Neural cell (in vitro differentiated cells): ENCODE measurements around the gene COL6A2. TPM values are rescaled to one million over a fixed set of nuclear protein-coding genes. Genes with fewer than 3 reads are reported as not detected.

Source experiments
- H2AFZ ChIP-seq: fragments of 200-600, 300-800 bp; sonication (generic), shearing (Covaris generic); 2 replicates; pipeline ENCODE4 v1.6.0; 2014; ENCODE audit warnings: low read depth, mild to moderate bottlenecking, antibody characterized with exemption, low read length, moderate library complexity
- H3F3A ChIP-seq: fragments of 200-600 bp; shearing (Covaris generic); 2 replicates; pipeline ENCODE4 v1.6.1; 2016; ENCODE audit warnings: mild to moderate bottlenecking, moderate library complexity, mixed read lengths, antibody characterized with exemption, low read length; ENCODE audit not compliant: insufficient read depth, poor library complexity, severe bottlenecking
- H3K27ac ChIP-seq: fragments of 200-600, 300-800 bp; sonication (generic), shearing (Covaris generic); 2 replicates; pipeline ENCODE4 v1.5.1; 2014; ENCODE audit warnings: mild to moderate bottlenecking, low read length, moderate library complexity
- H3K27me3 ChIP-seq: fragments of 300-800, 200-600 bp; sonication (generic), shearing (Covaris generic); 2 replicates; pipeline ENCODE4 v1.6.0; 2014; ENCODE audit warnings: mild to moderate bottlenecking, low read depth, low read length, moderate library complexity; ENCODE audit not compliant: insufficient read depth
- H3K36me3 ChIP-seq: fragments of 300-800, 200-600 bp; sonication (generic), shearing (Covaris generic); 2 replicates; pipeline ENCODE4 v1.5.1; 2014; ENCODE audit warnings: mild to moderate bottlenecking, antibody characterized with exemption, low read length, moderate library complexity; ENCODE audit not compliant: insufficient read depth
- H3K4me2 ChIP-seq: fragments of 300-800, 200-600 bp; sonication (generic), shearing (Covaris generic); 2 replicates; pipeline ENCODE4 v1.6.0; 2014; ENCODE audit warnings: mild to moderate bottlenecking, low read length
- H3K4me3 ChIP-seq: fragments of 300-800, 200-600 bp; sonication (generic), shearing (Covaris generic); 2 replicates; pipeline ENCODE4 v1.5.1; 2014; ENCODE audit warnings: mild to moderate bottlenecking, low read length, moderate library complexity
- H3K79me2 ChIP-seq: fragments of 200-600 bp; shearing (Covaris generic); replicated peaks from 2 replicates; pipeline ENCODE4 v1.6.0; 2014; ENCODE audit warnings: mild to moderate bottlenecking, low read length, moderate library complexity; ENCODE audit not compliant: insufficient read depth
- H3K9ac ChIP-seq: fragments of 300-800, 200-600 bp; sonication (generic), shearing (Covaris generic); 2 replicates; pipeline ENCODE4 v1.6.1; 2016; ENCODE audit warnings: mild to moderate bottlenecking, low read length, mixed read lengths
- H3K9me2 ChIP-seq: fragments of 200-600 bp; shearing (Covaris generic); 2 replicates; pipeline ENCODE4 v1.6.1; 2016; ENCODE audit warnings: mild to moderate bottlenecking, low read length, mixed read lengths; ENCODE audit not compliant: insufficient read depth
- H3K9me3 ChIP-seq: fragments of 200-600, 300-800 bp; sonication (generic), shearing (Covaris generic); 2 replicates; pipeline ENCODE4 v1.6.1; 2016; ENCODE audit warnings: mild to moderate bottlenecking, mixed run types, low read length, moderate library complexity, mixed read lengths
- H4K20me1 ChIP-seq: fragments of 200-600 bp; shearing (Covaris generic); 2 replicates; pipeline ENCODE4 v1.6.1; 2016; ENCODE audit warnings: mild to moderate bottlenecking, mixed run types; ENCODE audit not compliant: insufficient read depth
- EP300 ChIP-seq: fragments of 450-650 bp; conservative IDR thresholded peaks from 2 replicates; pipeline ENCODE4 v1.6.1; 2014; ENCODE audit warnings: antibody characterized with exemption, mild to moderate bottlenecking, moderate library complexity; ENCODE audit not compliant: poor library complexity, severe bottlenecking
- EZH2 ChIP-seq: fragments of 200-600, 300-800 bp; shearing (Covaris generic), sonication (generic); IDR thresholded peaks from 2 replicates; pipeline ENCODE4 v1.6.1; 2014; ENCODE audit warnings: antibody characterized with exemption, low read length, borderline replicate concordance, mild to moderate bottlenecking; ENCODE audit not compliant: insufficient read depth, poor library complexity, severe bottlenecking
- MXI1 ChIP-seq: fragments of 450-650 bp; conservative IDR thresholded peaks from 2 replicates; pipeline ENCODE4 v1.6.1; 2014; ENCODE audit warnings: antibody characterized with exemption, mild to moderate bottlenecking; ENCODE audit not compliant: poor library complexity, severe bottlenecking
- POLR2AphosphoS5 ChIP-seq: IDR thresholded peaks from 2 replicates; pipeline ENCODE4 v1.6.1; 2012
- RAD21 ChIP-seq: fragments of 450-650 bp; conservative IDR thresholded peaks from 2 replicates; pipeline ENCODE4 v1.6.1; 2014; ENCODE audit warnings: antibody characterized with exemption, mild to moderate bottlenecking, moderate library complexity
- REST ChIP-seq: IDR thresholded peaks from 2 replicates; pipeline ENCODE4 v1.6.1; 2012; ENCODE audit warnings: borderline replicate concordance
- SMC3 ChIP-seq: fragments of 450-650 bp; conservative IDR thresholded peaks from 2 replicates; pipeline ENCODE4 v1.6.1; 2014; ENCODE audit warnings: antibody characterized with exemption, mild to moderate bottlenecking, moderate library complexity; ENCODE audit not compliant: poor library complexity
- TAF1 ChIP-seq: IDR thresholded peaks from 2 replicates; pipeline ENCODE4 v1.6.1; 2012; ENCODE audit warnings: low read depth
- polyA plus RNA-seq: library from polyadenylated mRNA; depleted of rRNA; stranded (reverse); fragments of >200 nt; gene quantifications from 2 replicates; pipeline ENCODE4 v1.2.3, GENCODE V29; 2014
- TF ChIP-seq, protein P1 (sequence below): fragments of 450-650 bp; IDR thresholded peaks from 2 replicates; pipeline ENCODE4 v1.5.1; 2014; ENCODE audit warnings: antibody characterized with exemption, mild to moderate bottlenecking, moderate library complexity; ENCODE audit not compliant: poor library complexity, severe bottlenecking

The COL6A2 gene
- polyA plus RNA-seq, 1 donor from 2014 or later, result not detected

DNA sequence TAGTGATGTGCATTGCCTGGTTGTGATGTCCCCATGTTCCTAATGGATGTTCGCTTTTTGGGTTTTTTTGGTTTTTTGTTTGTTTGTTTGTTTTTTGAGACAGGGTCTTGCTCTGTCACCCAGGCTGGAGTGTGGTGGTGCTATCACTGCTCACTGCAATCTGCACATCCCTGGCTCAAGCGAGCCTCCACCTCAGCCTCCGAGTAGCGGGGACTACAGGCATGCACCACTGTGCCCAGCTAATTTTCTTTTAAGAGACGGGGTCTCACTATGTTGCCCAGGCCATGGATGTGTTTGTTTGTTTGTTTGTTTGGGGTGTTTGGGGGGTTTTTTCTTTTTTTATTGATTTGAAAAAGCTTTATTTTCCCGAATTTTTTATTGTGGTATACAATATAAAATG lies 2.1 kb downstream of the COL6A2 start:
- no peak overlapping the region for H3K27ac ChIP-seq
- H3K27me3 ChIP-seq, result peaks cover 37% of the 10 kb centered on the region
- H3K36me3 ChIP-seq, result no peaks in the 10 kb centered on the region
- H3K79me2 ChIP-seq, result no peaks in the 10 kb centered on the region
- peaks cover 8% of the 10 kb centered on the region for H3K9me3 ChIP-seq
- no peak overlapping the region for H3K4me2 ChIP-seq
- H3K4me3 ChIP-seq, result no peak overlapping the region
- H2AFZ ChIP-seq, result no peak overlapping the region
- no peak for TF ChIP-seq RAD21
- TF ChIP-seq POLR2AphosphoS5, result no peak
- no peak for TF ChIP-seq EZH2
- TF ChIP-seq SMC3, result no peak
- no peak for TF ChIP-seq REST
- TF ChIP-seq MXI1, result no peak
- no peak for TF ChIP-seq EP300
- TF ChIP-seq TAF1, result no peak
- TF ChIP-seq, protein P1, sequence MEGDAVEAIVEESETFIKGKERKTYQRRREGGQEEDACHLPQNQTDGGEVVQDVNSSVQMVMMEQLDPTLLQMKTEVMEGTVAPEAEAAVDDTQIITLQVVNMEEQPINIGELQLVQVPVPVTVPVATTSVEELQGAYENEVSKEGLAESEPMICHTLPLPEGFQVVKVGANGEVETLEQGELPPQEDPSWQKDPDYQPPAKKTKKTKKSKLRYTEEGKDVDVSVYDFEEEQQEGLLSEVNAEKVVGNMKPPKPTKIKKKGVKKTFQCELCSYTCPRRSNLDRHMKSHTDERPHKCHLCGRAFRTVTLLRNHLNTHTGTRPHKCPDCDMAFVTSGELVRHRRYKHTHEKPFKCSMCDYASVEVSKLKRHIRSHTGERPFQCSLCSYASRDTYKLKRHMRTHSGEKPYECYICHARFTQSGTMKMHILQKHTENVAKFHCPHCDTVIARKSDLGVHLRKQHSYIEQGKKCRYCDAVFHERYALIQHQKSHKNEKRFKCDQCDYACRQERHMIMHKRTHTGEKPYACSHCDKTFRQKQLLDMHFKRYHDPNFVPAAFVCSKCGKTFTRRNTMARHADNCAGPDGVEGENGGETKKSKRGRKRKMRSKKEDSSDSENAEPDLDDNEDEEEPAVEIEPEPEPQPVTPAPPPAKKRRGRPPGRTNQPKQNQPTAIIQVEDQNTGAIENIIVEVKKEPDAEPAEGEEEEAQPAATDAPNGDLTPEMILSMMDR, result no peak
- no peaks in the 10 kb centered on the region for H3F3A ChIP-seq
- no peaks in the 10 kb centered on the region for H3K9me2 ChIP-seq
- H3K9ac ChIP-seq, result no peak overlapping the region
- H4K20me1 ChIP-seq, result no peaks in the 10 kb centered on the region

- Histone ChIP-seq H3K9me3 (peaks cover 8% of the 10 kb centered on the region), H3K4me2 (no peak overlapping the region), H2AFZ (no peak overlapping the region), H3K27me3 (peaks cover 37% of the 10 kb centered on the region), H3F3A (no peaks in the 10 kb centered on the region), H3K27ac (no peak overlapping the region), H3K36me3 (no peaks in the 10 kb centered on the region), H4K20me1 (no peaks in the 10 kb centered on the region), H3K4me3 (no peak overlapping the region), H3K79me2 (no peaks in the 10 kb centered on the region), H3K9ac (no peak overlapping the region), H3K9me2 (no peaks in the 10 kb centered on the region)
- TF ChIP-seq POLR2AphosphoS5 (no peak), TAF1 (no peak), RAD21 (no peak)
Observed at GRCh38 chr21:46100426-46100825, 2.5 kb downstream of the COL6A2 start.

DNA sequence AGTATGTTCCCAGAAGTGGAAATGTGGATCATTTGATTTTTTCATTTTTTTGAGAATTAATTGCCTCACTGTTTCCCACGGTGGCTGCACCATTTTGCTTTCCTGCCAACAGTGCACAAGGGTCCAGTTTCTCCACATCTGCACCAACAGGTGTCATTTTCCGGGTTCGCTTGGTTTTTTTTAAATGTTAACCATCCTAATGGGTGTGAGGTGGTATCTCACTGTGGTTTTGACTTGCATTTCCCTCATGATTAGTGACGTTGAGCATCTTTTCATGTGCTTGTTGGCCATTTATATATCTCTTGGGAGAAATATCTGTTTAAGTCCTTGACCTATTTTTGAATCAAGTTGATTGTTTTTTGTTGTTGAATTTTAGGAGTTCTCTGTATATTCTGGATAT lies 3.0 kb downstream of the COL6A2 start:
- H3K9me2 ChIP-seq, result no peaks in the 10 kb centered on the region
- H3K9ac ChIP-seq, result no peak overlapping the region
- no peaks in the 10 kb centered on the region for H3K36me3 ChIP-seq
- H4K20me1 ChIP-seq, result no peaks in the 10 kb centered on the region
- no peak overlapping the region for H2AFZ ChIP-seq
- H3K27me3 ChIP-seq, result peaks cover 37% of the 10 kb centered on the region
- peaks cover 8% of the 10 kb centered on the region for H3K9me3 ChIP-seq
- no peak overlapping the region for H3K4me3 ChIP-seq
- TF ChIP-seq POLR2AphosphoS5 (no peak), EP300 (no peak), TAF1 (no peak), RAD21 (no peak), MXI1 (no peak), SMC3 (no peak), REST (no peak), EZH2 (no peak)
- TF ChIP-seq, protein P1, result no peak
- no peaks in the 10 kb centered on the region for H3K79me2 ChIP-seq
- H3K4me2 ChIP-seq, result no peak overlapping the region
- no peak overlapping the region for H3K27ac ChIP-seq
- H3F3A ChIP-seq, result no peaks in the 10 kb centered on the region
